ENCODE data around the gene NPR3. TPM values are rescaled to one million over a fixed set of nuclear protein-coding genes. Genes with fewer than 3 reads are reported as not detected.

The NPR3 gene
- total and polyA plus RNA-seq, 4 donors: 0.70 to 15.4 (median 2.2) TPM

GRCh38 chr5:32767948-32768467, 56.9 kb downstream of the NPR3 start:
- no peaks in the 10 kb centered on the region for H3K4me1 ChIP-seq (ENCODE audit: control insufficient read depth in 4 of 4, insufficient read depth in 4 of 4, low read length in 3 of 4)
- no peak overlapping the region for H3K9ac ChIP-seq (ENCODE audit: low read depth in 1 of 2, low read length in 2 of 2)
- H3K27me3 ChIP-seq (ENCODE audit: control insufficient read depth in 4 of 4, insufficient read depth in 4 of 4, low read length in 3 of 4): no peaks in the 10 kb centered on the region
- no peak overlapping the region for H3K27ac ChIP-seq (ENCODE audit: low read depth in 1 of 2, low read length in 2 of 2)
- H3K4me3 ChIP-seq (ENCODE audit: low read depth in 1 of 3, low read length in 3 of 3): no peak overlapping the region
- no peak for DNase-seq (ENCODE audit: low spot score)
- no peaks in the 10 kb centered on the region for H3K36me3 ChIP-seq (ENCODE audit: control insufficient read depth in 4 of 4, insufficient read depth in 3 of 4, low read depth in 1 of 4, low read length in 3 of 4)
- WGBS: 73% methylated on average over 8 of the region's 8 CpGs
- TF ChIP-seq HNF4A (conservative IDR thresholded peaks at IDR 0.05) (peak in 1 of 2 donors; percentile 22), FOXA1 (IDR thresholded peaks at IDR 0.05) (no peak), EGR1 (IDR thresholded peaks at IDR 0.05; ENCODE audit: low read depth in 2 of 2) (no peak), NR2F2 (IDR thresholded peaks at IDR 0.05) (no peak), YY1 (IDR thresholded peaks at IDR 0.05) (no peak), JUND (IDR thresholded peaks at IDR 0.05) (peak in 1 of 2 donors; percentile 41), SP1 (IDR thresholded peaks at IDR 0.05) (no peak), REST (IDR thresholded peaks at IDR 0.05) (no peak), RXRA (IDR thresholded peaks at IDR 0.05) (no peak), RAD21 (IDR thresholded peaks at IDR 0.05) (no peak), ZBTB33 (IDR thresholded peaks at IDR 0.05) (no peak), GABPA (IDR thresholded peaks at IDR 0.05 in 1 of 2, conservative IDR thresholded peaks at IDR 0.05 in 1 of 2) (no peak)
- no peaks in the 10 kb centered on the region for H3K9me3 ChIP-seq (ENCODE audit: control insufficient read depth in 4 of 4, low read length in 3 of 4)

- DNase-seq (ENCODE audit: low spot score): no peak
- H3K9me3 ChIP-seq (ENCODE audit: control insufficient read depth in 4 of 4, low read length in 3 of 4): no peaks in the 10 kb centered on the region
- no peak overlapping the region for H3K27ac ChIP-seq (ENCODE audit: low read depth in 1 of 2, low read length in 2 of 2)
- H3K4me1 ChIP-seq (ENCODE audit: control insufficient read depth in 4 of 4, insufficient read depth in 4 of 4, low read length in 3 of 4): no peaks in the 10 kb centered on the region
- no peak overlapping the region for H3K4me3 ChIP-seq (ENCODE audit: low read depth in 1 of 3, low read length in 3 of 3)
- H3K27me3 ChIP-seq (ENCODE audit: control insufficient read depth in 4 of 4, insufficient read depth in 4 of 4, low read length in 3 of 4): no peaks in the 10 kb centered on the region
- no peaks in the 10 kb centered on the region for H3K36me3 ChIP-seq (ENCODE audit: control insufficient read depth in 4 of 4, insufficient read depth in 3 of 4, low read depth in 1 of 4, low read length in 3 of 4)
- 87% methylated on average over 8 of the region's 8 CpGs for WGBS
- TF ChIP-seq NR2F2 (IDR thresholded peaks at IDR 0.05): no peak
- H3K9ac ChIP-seq (ENCODE audit: low read depth in 1 of 2, low read length in 2 of 2): no peak overlapping the region
Observed at GRCh38 chr5:32769711-32770110, 58.6 kb downstream of the NPR3 start.

GRCh38 chr5:32770444-32770843, 59.3 kb downstream of the NPR3 start:
- no peaks in the 10 kb centered on the region for H3K9me3 ChIP-seq (ENCODE audit: control insufficient read depth in 4 of 4, low read length in 3 of 4)
- 79% methylated on average over 5 of the region's 5 CpGs for WGBS
- no peak overlapping the region for H3K27ac ChIP-seq (ENCODE audit: low read depth in 1 of 2, low read length in 2 of 2)
- no peak overlapping the region for H3K9ac ChIP-seq (ENCODE audit: low read depth in 1 of 2, low read length in 2 of 2)
- no peaks in the 10 kb centered on the region for H3K4me1 ChIP-seq (ENCODE audit: control insufficient read depth in 4 of 4, insufficient read depth in 4 of 4, low read length in 3 of 4)
- H3K4me3 ChIP-seq (ENCODE audit: low read depth in 1 of 3, low read length in 3 of 3): no peak overlapping the region
- H3K27me3 ChIP-seq (ENCODE audit: control insufficient read depth in 4 of 4, insufficient read depth in 4 of 4, low read length in 3 of 4): no peaks in the 10 kb centered on the region
- H3K36me3 ChIP-seq (ENCODE audit: control insufficient read depth in 4 of 4, insufficient read depth in 3 of 4, low read depth in 1 of 4, low read length in 3 of 4): no peaks in the 10 kb centered on the region
- no peak for TF ChIP-seq HNF4A (conservative IDR thresholded peaks at IDR 0.05)
- TF ChIP-seq, protein P1, sequence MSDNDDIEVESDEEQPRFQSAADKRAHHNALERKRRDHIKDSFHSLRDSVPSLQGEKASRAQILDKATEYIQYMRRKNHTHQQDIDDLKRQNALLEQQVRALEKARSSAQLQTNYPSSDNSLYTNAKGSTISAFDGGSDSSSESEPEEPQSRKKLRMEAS (IDR thresholded peaks at IDR 0.05): no peak
- no peak for TF ChIP-seq YY1 (IDR thresholded peaks at IDR 0.05)
- TF ChIP-seq ATF3 (IDR thresholded peaks at IDR 0.05): no peak
- TF ChIP-seq GABPA (IDR thresholded peaks at IDR 0.05 in 1 of 2, conservative IDR thresholded peaks at IDR 0.05 in 1 of 2): no peak
- TF ChIP-seq RAD21 (IDR thresholded peaks at IDR 0.05): no peak
- TF ChIP-seq FOXA2 (IDR thresholded peaks at IDR 0.05): no peak
- TF ChIP-seq EGR1 (IDR thresholded peaks at IDR 0.05; ENCODE audit: low read depth in 2 of 2): no peak
- TF ChIP-seq TAF1 (conservative IDR thresholded peaks at IDR 0.05): no peak
- TF ChIP-seq, protein P2, sequence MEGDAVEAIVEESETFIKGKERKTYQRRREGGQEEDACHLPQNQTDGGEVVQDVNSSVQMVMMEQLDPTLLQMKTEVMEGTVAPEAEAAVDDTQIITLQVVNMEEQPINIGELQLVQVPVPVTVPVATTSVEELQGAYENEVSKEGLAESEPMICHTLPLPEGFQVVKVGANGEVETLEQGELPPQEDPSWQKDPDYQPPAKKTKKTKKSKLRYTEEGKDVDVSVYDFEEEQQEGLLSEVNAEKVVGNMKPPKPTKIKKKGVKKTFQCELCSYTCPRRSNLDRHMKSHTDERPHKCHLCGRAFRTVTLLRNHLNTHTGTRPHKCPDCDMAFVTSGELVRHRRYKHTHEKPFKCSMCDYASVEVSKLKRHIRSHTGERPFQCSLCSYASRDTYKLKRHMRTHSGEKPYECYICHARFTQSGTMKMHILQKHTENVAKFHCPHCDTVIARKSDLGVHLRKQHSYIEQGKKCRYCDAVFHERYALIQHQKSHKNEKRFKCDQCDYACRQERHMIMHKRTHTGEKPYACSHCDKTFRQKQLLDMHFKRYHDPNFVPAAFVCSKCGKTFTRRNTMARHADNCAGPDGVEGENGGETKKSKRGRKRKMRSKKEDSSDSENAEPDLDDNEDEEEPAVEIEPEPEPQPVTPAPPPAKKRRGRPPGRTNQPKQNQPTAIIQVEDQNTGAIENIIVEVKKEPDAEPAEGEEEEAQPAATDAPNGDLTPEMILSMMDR (IDR thresholded peaks at IDR 0.05; ENCODE audit: low read depth, low read length, missing input control): no peak
- no peak for TF ChIP-seq HNF4G (IDR thresholded peaks at IDR 0.05)
- no peak for TF ChIP-seq ZBTB33 (IDR thresholded peaks at IDR 0.05)
- no peak for DNase-seq (ENCODE audit: low spot score)

All from liver (tissue), 9 donors.